B cell (primary cell): ENCODE results near the gene PRMT6. TPM values are rescaled to one million over a fixed set of nuclear protein-coding genes. Genes with fewer than 3 reads are reported as not detected.

Source experiments
- ATAC-seq: fragments of 200-7000 bp; cut with Tn5 transposase; one replicate; pipeline ENCODE4 v1.10.0; 2021; ENCODE audit warnings: low read depth, mild to moderate bottlenecking, moderate number of reproducible peaks, moderate library complexity
- CTCF ChIA-PET: fragments of 350-600 bp; sonication (Branson Sonifier 250); formaldehyde crosslinking; loops from one replicate; lab custom pipeline; 2021; ENCODE audit warnings: antibody characterized with exemption, inconsistent platforms; lab: Charles Lee
- POLR2A ChIA-PET: fragments of 350-600 bp; sonication (Branson Sonifier 250); formaldehyde crosslinking; loops from one replicate; lab custom pipeline; 2021; ENCODE audit warnings: antibody characterized with exemption; lab: Charles Lee
- DNase-seq: peaks from one replicate; pipeline ENCODE4 v3.0.0; 2013
- H2AFZ ChIP-seq: 2 replicates; pipeline ENCODE4 v1.6.1; 2012; ENCODE audit warnings: mild to moderate bottlenecking, low read depth, low read length; ENCODE audit not compliant: insufficient read depth, poor library complexity, severe bottlenecking
- H3K27ac ChIP-seq, 2 donors: 1 replicate in 1 of 2; 2 replicates in 1 of 2; pipeline ENCODE4 v1.5.1; 2012 to 2013; ENCODE audit warnings: low read length in 2 of 2, mild to moderate bottlenecking in 2 of 2, moderate library complexity in 1 of 2
- H3K27me3 ChIP-seq, 4 experiments: fragments of 200-600 bp in 1 of 4; sonication (generic) in 1 of 4; replicated peaks in 1 of 4; 1 replicate in 2 of 4; 2 replicates in 2 of 4; pipeline versions ENCODE4 v1.6.1 to v1.7.0; 2013 to 2016; ENCODE audit warnings: low read length in 3 of 4, mild to moderate bottlenecking in 2 of 4, mixed read lengths in 1 of 4, moderate library complexity in 1 of 4; ENCODE audit not compliant: insufficient read depth in 4 of 4, control insufficient read depth in 3 of 4; ENCODE audit errors: control extremely low read depth in 1 of 4
- H3K36me3 ChIP-seq, 2 experiments: replicated peaks in 1 of 2; 1 replicate in 1 of 2; 2 replicates in 1 of 2; pipeline versions ENCODE4 v1.6.1 to v1.7.1; 2013; ENCODE audit warnings: low read length in 1 of 2; ENCODE audit not compliant: insufficient read depth in 2 of 2, control insufficient read depth in 1 of 2; ENCODE audit errors: control extremely low read depth in 1 of 2, extremely low read depth in 1 of 2
- H3K4me1 ChIP-seq, 2 donors: fragments of 200-600 bp in 1 of 2; sonication (generic) in 1 of 2; 1 replicate in 1 of 2; 2 replicates in 1 of 2; pipeline versions ENCODE4 v1.5.1 to v1.6.1; 2013 to 2017; ENCODE audit warnings: low read length in 2 of 2; ENCODE audit not compliant: control insufficient read depth in 2 of 2, insufficient read depth in 2 of 2
- H3K4me2 ChIP-seq: replicated peaks from 2 replicates; pipeline ENCODE3; 2012; ENCODE audit warnings: mild to moderate bottlenecking, low read depth, low read length; ENCODE audit not compliant: poor library complexity, severe bottlenecking
- H3K4me3 ChIP-seq, 5 experiments: fragments of 200-600 bp in 1 of 5; sonication (generic) in 1 of 5; 1 replicate in 3 of 5; 2 replicates in 2 of 5; pipeline versions ENCODE4 v1.5.1 to v1.7.0; 2011 to 2016; ENCODE audit warnings: low read length in 4 of 5, mild to moderate bottlenecking in 4 of 5, low read depth in 2 of 5, control low read depth in 1 of 5, moderate library complexity in 1 of 5; ENCODE audit not compliant: insufficient read depth in 1 of 5; ENCODE audit errors: control extremely low read depth in 1 of 5, extremely low read depth in 1 of 5
- H3K79me2 ChIP-seq: fragments of 200-600 bp; sonication (generic); one replicate; pipeline ENCODE4 v1.6.0; 2016; ENCODE audit warnings: low read length; ENCODE audit not compliant: control insufficient read depth, insufficient read depth
- H3K9ac ChIP-seq: fragments of 200-600 bp; sonication (generic); 2 replicates; pipeline ENCODE4 v1.6.1; 2017; ENCODE audit warnings: mild to moderate bottlenecking, low read length, moderate library complexity
- H3K9me3 ChIP-seq, 3 donors: one replicate each; pipeline versions ENCODE4 v1.6.1 to v1.7.1; 2013; ENCODE audit warnings: low read length in 2 of 3; ENCODE audit not compliant: control insufficient read depth in 2 of 3, insufficient read depth in 1 of 3; ENCODE audit errors: control extremely low read depth in 1 of 3
- H4K20me1 ChIP-seq: 2 replicates; pipeline ENCODE4 v1.6.0; 2012; ENCODE audit warnings: mild to moderate bottlenecking, low read length; ENCODE audit not compliant: insufficient read depth, control insufficient read depth, poor library complexity, severe bottlenecking
- H3K27ac Mint-ChIP-seq: one replicate; pipeline ENCODE4 v1.8.0; 2021; ENCODE audit warnings: mixed read lengths
- H3K27me3 Mint-ChIP-seq: one replicate; pipeline ENCODE4 v1.8.0; 2021; ENCODE audit warnings: mixed read lengths
- H3K4me1 Mint-ChIP-seq: one replicate; pipeline ENCODE4 v1.8.0; 2021; ENCODE audit warnings: mixed read lengths
- H3K4me3 Mint-ChIP-seq: one replicate; pipeline ENCODE4 v1.8.0; 2021; ENCODE audit warnings: mixed read lengths
- H3K9me3 Mint-ChIP-seq: one replicate; pipeline ENCODE4 v1.8.0; 2022; ENCODE audit warnings: mixed read lengths; ENCODE audit not compliant: insufficient read depth
- CTCF ChIP-seq: fragments of 200-600 bp; IDR thresholded peaks from one replicate; pipeline ENCODE4 v1.8.0; 2022; ENCODE audit warnings: antibody characterized with exemption, mild to moderate bottlenecking
- EZH2 ChIP-seq: IDR thresholded peaks from 2 replicates; pipeline ENCODE4 v1.6.1; 2012; ENCODE audit warnings: borderline replicate concordance, low read depth, mild to moderate bottlenecking, moderate library complexity, low read length; ENCODE audit not compliant: insufficient read depth, poor library complexity, severe bottlenecking
- WGBS: methylation state at CpG from one replicate; pipeline ENCODE4 v1.1.5; 2013; ENCODE audit warnings: missing lambda C conversion rate; ENCODE audit not compliant: insufficient coverage; 5-methylcytosine and 5-hydroxymethylcytosine counted together
- intact Hi-C: fragments of 100-400 bp; cut with micrococcal nuclease; formaldehyde crosslinking; loops from one replicate; pipeline ENCODE4 v1.10.0; 2022
- polyA minus RNA-seq: library from RNA; depleted of rRNA, polyadenylated mRNA; stranded (reverse); fragments of >200 nt; gene quantifications from 2 replicates; pipeline ENCODE4 v1.2.3, GENCODE V29; 2012
- polyA plus RNA-seq: library from polyadenylated mRNA; depleted of rRNA; stranded (reverse); fragments of >200 nt; gene quantifications from 2 replicates; pipeline ENCODE4 v1.2.3, GENCODE V29; 2012
- total RNA-seq, 2 donors: library from RNA; stranded (reverse); fragments of 120-200 nt in 1 of 2; gene quantifications; 1 replicate in 1 of 2; 2 replicates in 1 of 2; pipeline versions ENCODE4 v1.2.3 to v1.2.4, GENCODE V29; 2013 to 2022

Gene PRMT6
- 21.6 and 23.3 TPM in 2 replicates for total RNA-seq
- total RNA-seq (2013), result 15.6 TPM
- 5.2 and 6.3 TPM in 2 replicates for polyA plus RNA-seq
- 12.0 and 16.6 TPM in 2 replicates for polyA minus RNA-seq

- under 1% methylated on average over 73 of the region's 73 CpGs for WGBS
Observed at GRCh38 chr1:107056426-107057196, at the start of gene PRMT6. PRMT6 (plus strand) TSS chr1:107056674; CDS start chr1:107056716, 42 bp downstream.

More at GRCh38 chr1:107056426-107057196, at the start of gene PRMT6:
- peak; percentile 87 for DNase-seq
- intact Hi-C loops, result loop anchor here (2.0 to 10.0 kb wide), 3 partner anchors 84 to 908 kb away; partner anchors contain the start of genes NTNG1 and VAV3
- Mint-ChIP-seq H3K4me1 (peaks cover 28% of the 10 kb centered on the region), H3K27ac (peak within 1 kb of the TSS; percentile 99), H3K27me3 (no peaks in the 10 kb centered on the region), H3K4me3 (peak within 1 kb of the TSS; percentile 99), H3K9me3 (no peaks in the 10 kb centered on the region)
- peak within 1 kb of the TSS; percentile 87 for H3K9ac ChIP-seq
- ChIA-PET POLR2A (interaction anchor here (1.3 kb wide), 1 partner anchor 473 kb away, joined by 4 read pairs; no protein-coding TSS in a partner anchor), CTCF (interaction anchor here (1.7 to 2.2 kb wide), 2 partner anchors 86 to 473 kb away, joined by 5 to 12 read pairs; no protein-coding TSS in a partner anchor)
- peak within 1 kb of the TSS; percentile 73 to 100 (median 78) for H3K4me3 ChIP-seq
- H3K9me3 ChIP-seq, result peaks cover 0 to 4% (median 0%) of the 10 kb centered on the region in 3 donors
- H3K36me3 ChIP-seq, result peaks cover 3 to 11% of the 10 kb centered on the region in 2 experiments
- ATAC-seq, result peak; percentile 91
- peaks cover 19% of the 10 kb centered on the region for H3K79me2 ChIP-seq
- no peaks in the 10 kb centered on the region for H3K27me3 ChIP-seq
- H4K20me1 ChIP-seq, result no peaks in the 10 kb centered on the region
- TF ChIP-seq EZH2 (no peak), CTCF (peak; percentile 15)
- peak within 1 kb of the TSS; percentile 84 for H3K4me2 ChIP-seq
- peak within 1 kb of the TSS; percentile 98 for H2AFZ ChIP-seq
- peak within 1 kb of the TSS; percentile 79 to 80 for H3K27ac ChIP-seq
- H3K4me1 ChIP-seq, result peaks cover 18 to 21% of the 10 kb centered on the region in 2 donors
